A549 (cell line): ENCODE measurements around the gene PTGES3L. TPM values are rescaled to one million over a fixed set of nuclear protein-coding genes. Genes with fewer than 3 reads are reported as not detected.
A peak's percentile ranks its signal among the peaks of the same experiment; 100 is the strongest.

ENCODE experiments used
- ATAC-seq, 2 experiments: fragments of 200-7000 bp in 1 of 2; fragments of >200 bp in 1 of 2; cut with Nextera tagmentation in 1 of 2; cut with Tn5 transposase in 1 of 2; 3 replicates each; pipeline versions ENCODE4 v1.8.0 to v1.9.1; 2018 to 2020; ENCODE audit warnings: mild to moderate bottlenecking in 1 of 2, moderate library complexity in 1 of 2
- CTCF ChIA-PET: fragments of 300-600 bp; sonication (Branson Sonifier 250); formaldehyde crosslinking; extraction: SDS; loops from one replicate; lab custom pipeline; 2021; ENCODE audit warnings: antibody characterized with exemption, inconsistent platforms; lab: Yijun Ruan, JAX
- POLR2A ChIA-PET: fragments of 350-600 bp; formaldehyde crosslinking; extraction: SDS; loops from one replicate; lab custom pipeline; 2021; ENCODE audit warnings: antibody characterized with exemption, inconsistent platforms; lab: Yijun Ruan, JAX
- DNase-seq, 2 experiments: peaks; one replicate each; pipeline versions ENCODE4 v3.0.0 to v3.0.0-alpha.2; 2011 to 2016; ENCODE audit warnings: low read depth in 1 of 2, low spot score in 1 of 2
- FAIRE-seq: peaks from 2 replicates; lab custom pipeline; 2011; peaks lifted over from hg19 to GRCh38; lab: Jason Lieb, UNC
- H3K27ac ChIP-seq, 2 experiments: fragments of >200 bp; sonication (Bioruptor Twin); formaldehyde crosslinking; 3 replicates each; pipeline ENCODE4 v1.5.1; 2016 to 2017
- H3K4me1 ChIP-seq: fragments of >200 bp; sonication (Bioruptor Twin); formaldehyde crosslinking; 3 replicates; pipeline ENCODE4 v1.6.1; 2016
- H3K4me2 ChIP-seq: fragments of >200 bp; sonication (Bioruptor Twin); formaldehyde crosslinking; 3 replicates; pipeline ENCODE4 v1.6.1; 2016
- H3K4me3 ChIP-seq: fragments of >200 bp; sonication (Bioruptor Twin); formaldehyde crosslinking; 3 replicates; pipeline ENCODE4 v1.5.1; 2016
- H3K9me3 ChIP-seq: fragments of >200 bp; sonication (Bioruptor Twin); formaldehyde crosslinking; 3 replicates; pipeline ENCODE4 v1.6.1; 2016
- BHLHE40 ChIP-seq: IDR thresholded peaks from 2 replicates; pipeline ENCODE4 v1.6.1; 2012; ENCODE audit warnings: low read depth, low read length, inconsistent platforms
- CHD2 ChIP-seq: fragments of 150-350 bp; IDR thresholded peaks from 2 replicates; pipeline ENCODE4 v1.6.1; 2014; ENCODE audit warnings: low read length; ENCODE audit not compliant: partially characterized antibody
- EHF ChIP-seq: fragments of 250-450 bp; sonication (Bioruptor Pico); IDR thresholded peaks from 2 replicates; pipeline ENCODE4 v1.5.0; 2020; ENCODE audit warnings: mild to moderate bottlenecking
- EHMT2 ChIP-seq: fragments of 200-600 bp; sonication (generic); IDR thresholded peaks from 2 replicates; pipeline ENCODE4 v1.6.1; 2016; ENCODE audit warnings: antibody characterized with exemption, low read depth, mild to moderate bottlenecking, moderate library complexity
- ESRRA ChIP-seq: fragments of 150-350 bp; IDR thresholded peaks from 2 replicates; pipeline ENCODE4 v1.6.1; 2014; ENCODE audit warnings: mild to moderate bottlenecking, low read length, borderline replicate concordance
- FOXS1 ChIP-seq: fragments of 250-450 bp; sonication (Bioruptor Pico); IDR thresholded peaks from 2 replicates; pipeline ENCODE4 v1.5.0; 2020; ENCODE audit warnings: mild to moderate bottlenecking, moderate library complexity
- HEYL ChIP-seq: fragments of 250-450 bp; sonication (Bioruptor Pico); IDR thresholded peaks from 2 replicates; pipeline ENCODE4 v1.8.0; 2021; ENCODE audit warnings: mild to moderate bottlenecking, moderate library complexity
- JUN ChIP-seq, 2 experiments: fragments of >200 bp; sonication (Bioruptor Twin); formaldehyde crosslinking; IDR thresholded peaks; 2 replicates in 1 of 2; 3 replicates in 1 of 2; pipeline ENCODE4 v1.6.1; 2016 to 2017
- JUNB ChIP-seq: fragments of >200 bp; sonication (Bioruptor Twin); formaldehyde crosslinking; IDR thresholded peaks from 2 replicates; pipeline ENCODE4 v1.6.1; 2016
- MAFK ChIP-seq: fragments of 450-650 bp; IDR thresholded peaks from 2 replicates; pipeline ENCODE4 v1.6.1; 2014; ENCODE audit not compliant: partially characterized antibody
- MAZ ChIP-seq: fragments of 150-350 bp; IDR thresholded peaks from 2 replicates; pipeline ENCODE4 v1.6.1; 2014; ENCODE audit warnings: antibody characterized with exemption, low read depth, low read length, borderline replicate concordance
- NR3C1 ChIP-seq: fragments of >200 bp; sonication (Bioruptor Twin); formaldehyde crosslinking; IDR thresholded peaks from 3 replicates; pipeline ENCODE4 v1.6.1; 2017
- POLR2A ChIP-seq: IDR thresholded peaks from 2 replicates; pipeline ENCODE4 v1.6.1; 2012; ENCODE audit warnings: mild to moderate bottlenecking, low read length
- POLR2AphosphoS2 ChIP-seq: conservative IDR thresholded peaks from 2 replicates; pipeline ENCODE4 v1.6.1; 2012; ENCODE audit warnings: low read length, improper control_type of control experiment, inconsistent platforms
- TFCP2L1 ChIP-seq: fragments of 250-450 bp; sonication (Bioruptor Pico); IDR thresholded peaks from 2 replicates; pipeline ENCODE4 v1.5.0; 2021; ENCODE audit warnings: mild to moderate bottlenecking
- TP53 ChIP-seq: fragments of 250-450 bp; sonication (Bioruptor Pico); IDR thresholded peaks from 2 replicates; pipeline ENCODE4 v1.5.0; 2021; ENCODE audit warnings: mild to moderate bottlenecking, moderate library complexity
- ZNF302 ChIP-seq: fragments of 250-450 bp; sonication (Bioruptor Pico); IDR thresholded peaks from 2 replicates; pipeline ENCODE4 v1.9.0; 2021; ENCODE audit warnings: inconsistent platforms, mild to moderate bottlenecking, moderate library complexity
- WGBS: methylation state at CpG from one replicate; pipeline ENCODE4 v1.1.6; 2017; ENCODE audit errors: missing lambda C conversion rate; 5-methylcytosine and 5-hydroxymethylcytosine counted together
- polyA plus RNA-seq, 4 experiments: library from polyadenylated mRNA; depleted of rRNA in 3 of 4; stranded (reverse); fragments of >200 nt; fragmentation: RNase III in 1 of 4; extraction: RNeasy Plus Mini Kit Qiagen cat#74134 plus additional on column Dnase treatment in 1 of 4; gene quantifications; 2 replicates in 3 of 4; 3 replicates in 1 of 4; pipeline ENCODE4 v1.2.3, GENCODE V29; 2011 to 2017
- TF ChIP-seq, protein P1 (sequence below): fragments of >200 bp; sonication (Bioruptor Twin); formaldehyde crosslinking; IDR thresholded peaks from 3 replicates; pipeline ENCODE4 v1.5.1; 2016
- TF ChIP-seq, protein P2 (sequence below): fragments of 450-650 bp; IDR thresholded peaks from 2 replicates; pipeline ENCODE4 v1.6.1; 2014; ENCODE audit warnings: antibody characterized with exemption
- TF ChIP-seq, protein P3 (sequence below): fragments of 150-350 bp; IDR thresholded peaks from 2 replicates; pipeline ENCODE4 v1.6.1; 2014; ENCODE audit warnings: low read depth, mild to moderate bottlenecking, low read length

The PTGES3L gene
- polyA plus RNA-seq, 2 of the 4 experiments (the other 2 are of a cell fraction): 1.8 to 3.5 TPM

DNA sequence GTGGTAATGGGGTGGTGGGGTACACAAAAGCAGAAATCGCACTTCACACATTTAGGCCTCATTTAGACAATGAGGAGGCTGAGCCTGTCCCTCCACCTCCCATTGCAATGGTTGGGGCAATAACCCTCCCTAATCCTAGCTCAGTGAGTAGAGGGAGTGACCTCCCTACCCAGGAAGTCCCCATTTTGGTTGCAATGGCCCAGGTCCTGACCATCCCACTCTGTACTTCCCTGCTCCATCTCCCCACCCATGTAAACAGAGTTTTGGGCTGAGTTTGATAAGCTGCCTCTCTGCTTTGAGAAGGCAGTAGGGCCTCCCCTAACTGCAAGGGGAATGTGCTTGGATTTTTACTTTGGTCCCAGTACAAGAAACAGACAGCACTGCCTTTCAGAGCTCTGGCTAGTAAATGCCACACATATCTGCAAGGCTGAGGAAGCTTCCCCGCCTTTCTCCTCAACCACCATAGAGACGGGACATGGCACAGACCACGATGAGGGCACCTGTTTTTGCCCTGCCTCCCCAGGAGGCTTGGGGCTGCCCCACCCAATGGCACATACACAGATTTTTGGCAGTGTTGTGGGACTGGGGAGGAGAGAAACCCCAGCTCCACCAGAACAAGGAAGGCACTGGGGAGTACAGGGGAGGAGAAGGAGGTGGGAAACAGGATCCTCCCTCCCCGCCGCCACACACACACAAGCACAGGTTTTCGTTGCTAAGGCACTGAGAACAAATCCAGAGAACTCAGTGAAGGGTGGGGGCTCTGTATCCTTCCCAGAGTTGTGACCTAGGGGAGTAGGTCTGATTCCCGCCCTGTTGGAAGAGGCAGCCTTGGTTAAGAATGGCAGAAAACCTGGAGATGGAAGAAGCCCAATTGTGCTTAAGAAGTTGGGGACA lies 35.0 kb upstream of the PTGES3L start:
- ChIA-PET CTCF (interaction anchor here (1.6 to 1.7 kb wide), 2 partner anchors 9 to 18 kb away, joined by 7 read pairs; no protein-coding TSS in a partner anchor), POLR2A (interaction anchor here (1.2 to 5.7 kb wide), 2 partner anchors 16 to 301 kb away, joined by 3 to 38 read pairs; partner anchors contain the start of gene RPL27)
- Histone ChIP-seq H3K4me1 (peaks cover 21% of the 10 kb centered on the region), H3K9me3 (no peaks in the 10 kb centered on the region), H3K4me2 (no peak overlapping the region), H3K4me3 (no peak overlapping the region), H3K27ac (no peak overlapping the region)
- 88% methylated on average over 8 of the region's 8 CpGs for WGBS
- no peak for FAIRE-seq
- DNase-seq: no peak
- TF ChIP-seq POLR2A (no peak), MAFK (no peak), CHD2 (no peak), ZNF302 (CRISPR knock-in tag) (no peak), ESRRA (no peak), EHMT2 (no peak), EHF (CRISPR knock-in tag) (no peak), JUNB (no peak), TFCP2L1 (CRISPR knock-in tag) (no peak), FOXS1 (CRISPR knock-in tag) (no peak), BHLHE40 (no peak)
- TF ChIP-seq, protein P1, sequence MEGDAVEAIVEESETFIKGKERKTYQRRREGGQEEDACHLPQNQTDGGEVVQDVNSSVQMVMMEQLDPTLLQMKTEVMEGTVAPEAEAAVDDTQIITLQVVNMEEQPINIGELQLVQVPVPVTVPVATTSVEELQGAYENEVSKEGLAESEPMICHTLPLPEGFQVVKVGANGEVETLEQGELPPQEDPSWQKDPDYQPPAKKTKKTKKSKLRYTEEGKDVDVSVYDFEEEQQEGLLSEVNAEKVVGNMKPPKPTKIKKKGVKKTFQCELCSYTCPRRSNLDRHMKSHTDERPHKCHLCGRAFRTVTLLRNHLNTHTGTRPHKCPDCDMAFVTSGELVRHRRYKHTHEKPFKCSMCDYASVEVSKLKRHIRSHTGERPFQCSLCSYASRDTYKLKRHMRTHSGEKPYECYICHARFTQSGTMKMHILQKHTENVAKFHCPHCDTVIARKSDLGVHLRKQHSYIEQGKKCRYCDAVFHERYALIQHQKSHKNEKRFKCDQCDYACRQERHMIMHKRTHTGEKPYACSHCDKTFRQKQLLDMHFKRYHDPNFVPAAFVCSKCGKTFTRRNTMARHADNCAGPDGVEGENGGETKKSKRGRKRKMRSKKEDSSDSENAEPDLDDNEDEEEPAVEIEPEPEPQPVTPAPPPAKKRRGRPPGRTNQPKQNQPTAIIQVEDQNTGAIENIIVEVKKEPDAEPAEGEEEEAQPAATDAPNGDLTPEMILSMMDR: no peak
- TF ChIP-seq, protein P2, sequence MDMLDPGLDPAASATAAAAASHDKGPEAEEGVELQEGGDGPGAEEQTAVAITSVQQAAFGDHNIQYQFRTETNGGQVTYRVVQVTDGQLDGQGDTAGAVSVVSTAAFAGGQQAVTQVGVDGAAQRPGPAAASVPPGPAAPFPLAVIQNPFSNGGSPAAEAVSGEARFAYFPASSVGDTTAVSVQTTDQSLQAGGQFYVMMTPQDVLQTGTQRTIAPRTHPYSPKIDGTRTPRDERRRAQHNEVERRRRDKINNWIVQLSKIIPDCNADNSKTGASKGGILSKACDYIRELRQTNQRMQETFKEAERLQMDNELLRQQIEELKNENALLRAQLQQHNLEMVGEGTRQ: no peak
- no peak for ATAC-seq

DNA sequence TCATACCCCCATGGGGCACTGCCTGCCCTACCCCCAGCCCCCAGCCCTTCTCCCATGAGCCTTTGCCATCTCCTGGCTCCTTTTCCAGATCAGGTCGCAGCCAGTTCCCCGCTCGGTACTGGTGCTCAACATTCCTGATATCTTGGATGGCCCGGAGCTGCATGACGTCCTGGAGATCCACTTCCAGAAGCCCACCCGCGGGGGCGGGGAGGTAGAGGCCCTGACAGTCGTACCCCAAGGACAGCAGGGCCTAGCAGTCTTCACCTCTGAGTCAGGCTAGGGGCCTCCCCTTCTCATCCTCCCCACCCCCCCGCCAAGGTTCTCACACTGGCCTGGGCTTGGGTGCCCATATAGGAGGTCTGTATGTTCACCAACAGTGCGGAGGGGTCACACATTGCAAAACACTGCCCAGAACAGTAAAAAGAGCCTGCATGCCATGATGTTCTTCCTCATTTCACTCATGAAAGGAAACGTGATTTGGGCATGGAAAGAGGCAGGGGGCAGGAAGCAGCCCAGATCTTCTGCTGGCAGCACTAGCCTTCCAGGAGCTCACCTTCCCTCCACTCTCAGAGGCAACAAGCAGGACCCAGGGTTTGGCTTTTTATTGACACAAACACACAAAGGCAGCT lies 34.3 kb upstream of the PTGES3L start:
- ChIA-PET CTCF (interaction anchor here (1.0 to 3.4 kb wide), 4 partner anchors 8 to 18 kb away, joined by 3 to 20 read pairs (median 7); partner anchors contain the start of genes RND2 and VAT1), POLR2A (interaction anchor here (1.2 to 5.7 kb wide), 2 partner anchors 16 to 301 kb away, joined by 3 to 38 read pairs; partner anchors contain the start of gene RPL27)
- Histone ChIP-seq H3K4me3 (no peak overlapping the region), H3K9me3 (no peaks in the 10 kb centered on the region), H3K27ac (no peak overlapping the region), H3K4me2 (no peak overlapping the region), H3K4me1 (peaks cover 13% of the 10 kb centered on the region)
- ATAC-seq: peak in 1 of 2 experiments; percentile 5; a peak in 1 of 6 replicates
- no peak for DNase-seq
- 88% methylated on average over 12 of the region's 12 CpGs for WGBS
- FAIRE-seq: no peak
- TF ChIP-seq, protein P2: no peak
- TF ChIP-seq POLR2AphosphoS2 (no peak; the same call in 1 of the 2 replicates), BHLHE40 (no peak), HEYL (no peak), MAZ (no peak)

DNA sequence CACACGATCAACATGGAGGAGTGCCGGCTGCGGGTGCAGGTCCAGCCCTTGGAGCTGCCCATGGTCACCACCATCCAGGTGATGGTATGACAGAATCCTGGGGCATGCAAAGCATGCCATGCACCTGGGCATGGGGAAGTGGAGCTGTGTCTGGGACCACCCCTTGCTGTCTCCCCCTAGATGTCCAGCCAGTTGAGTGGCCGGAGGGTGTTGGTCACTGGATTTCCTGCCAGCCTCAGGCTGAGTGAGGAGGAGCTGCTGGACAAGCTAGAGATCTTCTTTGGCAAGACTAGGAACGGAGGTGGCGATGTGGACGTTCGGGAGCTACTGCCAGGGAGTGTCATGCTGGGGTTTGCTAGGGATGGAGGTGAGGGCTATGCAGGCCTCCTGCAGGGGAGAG lies 33.4 kb upstream of the PTGES3L start:
- no peak overlapping the region for H3K4me2 ChIP-seq
- no peaks in the 10 kb centered on the region for H3K9me3 ChIP-seq
- DNase-seq (no peak), ATAC-seq (no peak), FAIRE-seq (no peak)
- peaks cover 8% of the 10 kb centered on the region; the same call in 2 of the 3 replicates for H3K4me1 ChIP-seq
- ChIA-PET POLR2A (interaction anchor here (1.1 to 5.7 kb wide), 2 partner anchors 12 to 15 kb away, joined by 3 to 38 read pairs; partner anchors contain the start of gene RPL27), CTCF (interaction anchor here (0.8 to 3.4 kb wide), 8 partner anchors 7 to 170 kb away, joined by 3 to 20 read pairs (median 6); partner anchors contain the start of genes PTGES3L, RND2, RPL27 and VAT1)
- H3K4me3 ChIP-seq: no peak overlapping the region
- 91% methylated on average over 8 of the region's 8 CpGs for WGBS
- H3K27ac ChIP-seq: no peak overlapping the region
- TF ChIP-seq HEYL (no peak), TP53 (CRISPR knock-in tag) (no peak), EHMT2 (no peak), CHD2 (no peak), TFCP2L1 (CRISPR knock-in tag) (no peak), NR3C1 (no peak), JUN (IDR thresholded peaks at IDR 0.05) (no peak)
- TF ChIP-seq, protein P1: no peak
- TF ChIP-seq, protein P3, sequence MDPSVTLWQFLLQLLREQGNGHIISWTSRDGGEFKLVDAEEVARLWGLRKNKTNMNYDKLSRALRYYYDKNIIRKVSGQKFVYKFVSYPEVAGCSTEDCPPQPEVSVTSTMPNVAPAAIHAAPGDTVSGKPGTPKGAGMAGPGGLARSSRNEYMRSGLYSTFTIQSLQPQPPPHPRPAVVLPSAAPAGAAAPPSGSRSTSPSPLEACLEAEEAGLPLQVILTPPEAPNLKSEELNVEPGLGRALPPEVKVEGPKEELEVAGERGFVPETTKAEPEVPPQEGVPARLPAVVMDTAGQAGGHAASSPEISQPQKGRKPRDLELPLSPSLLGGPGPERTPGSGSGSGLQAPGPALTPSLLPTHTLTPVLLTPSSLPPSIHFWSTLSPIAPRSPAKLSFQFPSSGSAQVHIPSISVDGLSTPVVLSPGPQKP: no peak
